CD4-positive, alpha-beta memory T cell (primary cell): ENCODE data around the gene PTPRM. TPM values are rescaled to one million over a fixed set of nuclear protein-coding genes. Genes with fewer than 3 reads are reported as not detected.

Source experiments
- CTCF ChIA-PET: fragments of 350-600 bp; sonication (Branson Sonifier 250); formaldehyde crosslinking; loops from one replicate; lab custom pipeline; 2021; ENCODE audit warnings: inconsistent platforms; ENCODE audit not compliant: partially characterized antibody; lab: Charles Lee
- POLR2A ChIA-PET: fragments of 350-600 bp; sonication (Branson Sonifier 250); formaldehyde crosslinking; loops from one replicate; lab custom pipeline; 2021; ENCODE audit not compliant: partially characterized antibody; lab: Charles Lee
- DNase-seq, 5 donors: peaks; one replicate each; pipeline versions ENCODE4 v3.0.0 to v3.0.0-alpha.2; 2020 to 2022; ENCODE audit warnings: mixed read lengths in 1 of 5
- H3K27ac ChIP-seq: one replicate; pipeline ENCODE4 v1.7.0; 2013; ENCODE audit warnings: low read depth, low read length
- H3K27me3 ChIP-seq: 2 replicates; pipeline ENCODE4 v1.7.0; 2013; ENCODE audit warnings: mild to moderate bottlenecking, low read length, moderate library complexity; ENCODE audit not compliant: insufficient read depth
- H3K36me3 ChIP-seq: 2 replicates; pipeline ENCODE4 v1.7.0; 2013; ENCODE audit warnings: mild to moderate bottlenecking, low read length, moderate library complexity; ENCODE audit not compliant: insufficient read depth
- H3K4me1 ChIP-seq: 2 replicates; pipeline ENCODE4 v1.7.0; 2013; ENCODE audit warnings: mild to moderate bottlenecking, low read length, moderate library complexity; ENCODE audit not compliant: insufficient read depth
- H3K4me3 ChIP-seq, 2 donors: one replicate each; pipeline ENCODE4 v1.7.0; 2013; ENCODE audit warnings: low read length in 2 of 2, mild to moderate bottlenecking in 1 of 2
- H3K9me3 ChIP-seq, 2 donors: one replicate each; pipeline ENCODE4 v1.7.0; 2013; ENCODE audit warnings: low read length in 2 of 2, control low read depth in 1 of 2; ENCODE audit not compliant: control insufficient read depth in 1 of 2
- H3K27ac Mint-ChIP-seq, 7 donors: one replicate each; pipeline ENCODE4 v1.8.0; 2020 to 2021; ENCODE audit warnings: mixed read lengths in 7 of 7, mild to moderate bottlenecking in 6 of 7, inconsistent platforms in 3 of 7, moderate library complexity in 3 of 7
- H3K27me3 Mint-ChIP-seq, 2 donors: one replicate each; pipeline ENCODE4 v1.8.0; 2020 to 2021; ENCODE audit warnings: mixed read lengths in 2 of 2
- H3K36me3 Mint-ChIP-seq, 2 donors: one replicate each; pipeline ENCODE4 v1.8.0; 2020 to 2021; ENCODE audit warnings: mixed read lengths in 2 of 2, inconsistent platforms in 1 of 2, mild to moderate bottlenecking in 1 of 2
- H3K4me1 Mint-ChIP-seq, 4 donors: one replicate each; pipeline ENCODE4 v1.8.0; 2020 to 2021; ENCODE audit warnings: mixed read lengths in 4 of 4, mild to moderate bottlenecking in 1 of 4
- H3K4me3 Mint-ChIP-seq, 8 donors: one replicate each; pipeline ENCODE4 v1.8.0; 2020 to 2021; ENCODE audit warnings: mixed read lengths in 8 of 8, mild to moderate bottlenecking in 7 of 8, moderate library complexity in 6 of 8, inconsistent platforms in 3 of 8
- H3K9me3 Mint-ChIP-seq, 8 donors: one replicate each; pipeline ENCODE4 v1.8.0; 2020 to 2021; ENCODE audit warnings: mixed read lengths in 8 of 8, mild to moderate bottlenecking in 5 of 8, inconsistent platforms in 3 of 8, moderate library complexity in 1 of 8
- intact Hi-C: fragments of 100-400 bp; cut with micrococcal nuclease; formaldehyde crosslinking; loops from one replicate; pipeline ENCODE4 v1.15.1; 2023
- polyA plus RNA-seq, 2 donors: library from polyadenylated mRNA; unstranded; fragments of 300-500 nt; fragmentation: Illumina TruSeq; gene quantifications; one replicate each; pipeline ENCODE4 v1.2.3, GENCODE V29; 2021
- total RNA-seq, 2 experiments: library from RNA; stranded (reverse); gene quantifications; one replicate each; pipeline ENCODE4 v1.2.3, GENCODE V29; 2021

The PTPRM gene
- total and polyA plus RNA-seq, 4 experiments from 2014 or later: 6.7 to 20.1 (median 12.9) TPM

DNA sequence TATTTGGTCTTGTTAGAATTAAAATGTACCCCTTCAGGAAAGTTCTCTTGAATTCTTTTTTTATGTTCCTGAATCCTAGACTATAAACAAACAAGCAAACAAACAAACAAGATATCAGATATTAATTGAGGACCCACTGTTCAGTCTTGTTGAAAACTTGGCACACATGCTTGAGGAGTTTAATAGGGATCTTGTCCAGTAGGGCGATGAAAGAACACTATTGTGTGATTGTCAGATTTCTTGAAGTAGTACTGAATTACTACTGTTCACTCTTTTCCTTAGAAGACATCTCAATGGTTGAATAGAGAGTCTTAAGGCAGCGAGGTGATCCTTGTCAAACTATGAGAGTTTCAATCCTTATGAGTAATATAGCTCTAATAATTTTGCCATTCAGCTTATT lies 130.2 kb downstream of the PTPRM start:
- CTCF ChIA-PET: no interaction called here
- Mint-ChIP-seq H3K36me3 (no peaks in the 10 kb centered on the region), H3K9me3 (peaks cover 0 to 10% (median 4%) of the 10 kb centered on the region in 8 donors), H3K27ac (no peak overlapping the region), H3K4me1 (no peaks in the 10 kb centered on the region), H3K27me3 (no peaks in the 10 kb centered on the region), H3K4me3 (no peak overlapping the region)
- H3K27ac ChIP-seq: no peak overlapping the region
- no peak overlapping the region for H3K4me3 ChIP-seq
- intact Hi-C loops: no loop called here
- no peaks in the 10 kb centered on the region for H3K4me1 ChIP-seq
- DNase-seq: no peak
- no peaks in the 10 kb centered on the region for H3K9me3 ChIP-seq
- H3K36me3 ChIP-seq: no peaks in the 10 kb centered on the region
- no peaks in the 10 kb centered on the region for H3K27me3 ChIP-seq
- POLR2A ChIA-PET: no interaction called here

DNA sequence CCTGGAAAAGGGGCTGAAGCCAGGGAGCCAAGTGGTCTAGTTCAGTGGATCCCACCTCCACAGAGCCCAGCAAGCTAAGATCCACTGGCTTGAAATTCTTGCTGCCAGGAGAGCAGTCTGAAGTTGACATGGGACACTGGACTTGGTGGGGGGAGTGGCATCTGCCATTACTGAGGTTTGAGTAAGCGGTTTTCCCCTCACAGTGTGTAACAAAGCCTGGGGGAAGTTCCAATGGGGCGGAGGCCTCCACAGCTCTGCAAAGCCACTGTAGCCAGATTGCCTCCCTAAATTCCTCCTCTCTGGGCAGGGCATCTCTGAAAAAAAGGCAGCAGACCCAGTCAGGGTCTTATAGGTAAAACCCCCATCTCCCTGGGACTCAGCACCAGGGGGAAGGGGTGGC lies 144.4 kb downstream of the PTPRM start:
- intact Hi-C loops: no loop called here
- Mint-ChIP-seq H3K4me1 (no peaks in the 10 kb centered on the region), H3K27me3 (no peaks in the 10 kb centered on the region), H3K36me3 (no peaks in the 10 kb centered on the region), H3K4me3 (no peak overlapping the region), H3K27ac (no peak overlapping the region), H3K9me3 (peaks cover 3 to 21% (median 10%) of the 10 kb centered on the region in 8 donors)
- no peak for DNase-seq
- Histone ChIP-seq H3K4me1 (no peaks in the 10 kb centered on the region), H3K36me3 (no peaks in the 10 kb centered on the region), H3K9me3 (no peaks in the 10 kb centered on the region), H3K27me3 (no peaks in the 10 kb centered on the region), H3K27ac (no peak overlapping the region), H3K4me3 (no peak overlapping the region)
- CTCF ChIA-PET: no interaction called here
- POLR2A ChIA-PET: no interaction called here

DNA sequence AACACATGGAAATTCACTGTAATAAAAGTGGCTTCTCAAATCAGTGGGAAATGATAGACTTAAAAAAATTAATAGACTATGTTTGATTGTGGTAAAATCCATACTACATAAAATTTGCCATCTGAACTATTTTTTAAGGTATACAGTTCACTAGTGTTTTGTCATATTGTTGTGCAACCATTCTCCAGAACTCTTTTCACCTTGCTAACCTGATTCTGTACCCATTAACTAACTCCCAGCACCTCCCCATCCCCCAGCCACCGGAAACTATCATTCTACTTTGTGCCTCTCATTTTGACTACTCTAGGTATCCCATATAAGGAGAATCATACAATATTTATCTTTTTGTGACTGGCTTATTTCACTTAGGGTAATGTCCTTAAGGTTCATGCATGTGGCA lies 153.3 kb downstream of the PTPRM start:
- H3K27ac ChIP-seq: no peak overlapping the region
- CTCF ChIA-PET: no interaction called here
- H3K36me3 Mint-ChIP-seq: no peaks in the 10 kb centered on the region
- no peak for DNase-seq
- no peaks in the 10 kb centered on the region for H3K4me1 Mint-ChIP-seq
- peaks cover 0 to 10% (median 3%) of the 10 kb centered on the region in 8 donors for H3K9me3 Mint-ChIP-seq
- POLR2A ChIA-PET: no interaction called here
- intact Hi-C loops: no loop called here
- H3K27me3 ChIP-seq: no peaks in the 10 kb centered on the region
- H3K27me3 Mint-ChIP-seq: no peaks in the 10 kb centered on the region
- no peak overlapping the region for H3K27ac Mint-ChIP-seq
- H3K9me3 ChIP-seq: no peaks in the 10 kb centered on the region
- no peaks in the 10 kb centered on the region for H3K36me3 ChIP-seq
- H3K4me3 Mint-ChIP-seq: no peak overlapping the region
- no peaks in the 10 kb centered on the region for H3K4me1 ChIP-seq
- H3K4me3 ChIP-seq: no peak overlapping the region

DNA sequence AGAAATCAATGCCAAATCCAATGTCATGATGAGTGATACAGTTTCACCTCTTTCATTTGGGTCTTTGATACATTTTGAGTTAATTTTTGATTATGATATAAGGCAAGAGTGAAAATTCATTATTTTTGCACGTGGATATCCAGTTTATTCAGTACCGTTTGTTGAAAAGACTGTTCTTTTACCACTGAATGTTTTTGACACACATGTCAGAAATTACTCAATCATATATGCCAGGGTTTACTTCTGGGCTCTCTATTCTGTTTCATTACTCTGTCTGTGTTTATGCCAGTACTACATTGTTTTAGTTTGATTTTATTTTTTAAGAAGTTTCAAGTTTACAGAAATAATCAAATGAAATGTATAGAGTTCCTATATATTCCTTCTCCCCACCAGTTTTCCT lies 154.4 kb downstream of the PTPRM start:
- POLR2A ChIA-PET: no interaction called here
- no peaks in the 10 kb centered on the region for H3K9me3 ChIP-seq
- H3K36me3 ChIP-seq: no peaks in the 10 kb centered on the region
- CTCF ChIA-PET: no interaction called here
- Mint-ChIP-seq H3K4me3 (no peak overlapping the region), H3K4me1 (no peaks in the 10 kb centered on the region), H3K27me3 (no peaks in the 10 kb centered on the region), H3K27ac (no peak overlapping the region), H3K9me3 (peaks cover 0 to 7% (median 2%) of the 10 kb centered on the region in 8 donors), H3K36me3 (no peaks in the 10 kb centered on the region)
- no peak overlapping the region for H3K4me3 ChIP-seq
- no peak for DNase-seq
- intact Hi-C loops: no loop called here
- H3K27ac ChIP-seq: no peak overlapping the region
- H3K4me1 ChIP-seq: no peaks in the 10 kb centered on the region
- no peaks in the 10 kb centered on the region for H3K27me3 ChIP-seq

DNA sequence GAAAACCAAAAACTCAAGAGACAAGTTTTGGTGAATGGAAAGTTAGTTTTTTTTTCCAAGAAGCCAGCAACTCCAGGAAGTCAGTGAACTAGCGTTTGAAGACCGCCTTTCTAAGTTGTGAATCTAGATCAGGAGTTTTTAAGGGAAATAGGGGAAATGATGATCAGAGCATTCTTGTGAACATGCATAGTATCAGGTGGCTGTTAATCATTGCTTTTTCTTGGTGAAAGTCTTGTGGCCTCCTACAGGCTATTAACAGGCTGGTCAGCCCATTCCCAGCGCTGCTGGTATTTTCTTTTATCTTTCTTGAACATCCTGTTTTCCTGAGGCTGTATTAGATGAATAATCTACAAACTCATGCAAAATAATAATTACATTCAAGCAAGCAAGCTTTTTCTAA lies 155.8 kb downstream of the PTPRM start:
- intact Hi-C loops: no loop called here

DNA sequence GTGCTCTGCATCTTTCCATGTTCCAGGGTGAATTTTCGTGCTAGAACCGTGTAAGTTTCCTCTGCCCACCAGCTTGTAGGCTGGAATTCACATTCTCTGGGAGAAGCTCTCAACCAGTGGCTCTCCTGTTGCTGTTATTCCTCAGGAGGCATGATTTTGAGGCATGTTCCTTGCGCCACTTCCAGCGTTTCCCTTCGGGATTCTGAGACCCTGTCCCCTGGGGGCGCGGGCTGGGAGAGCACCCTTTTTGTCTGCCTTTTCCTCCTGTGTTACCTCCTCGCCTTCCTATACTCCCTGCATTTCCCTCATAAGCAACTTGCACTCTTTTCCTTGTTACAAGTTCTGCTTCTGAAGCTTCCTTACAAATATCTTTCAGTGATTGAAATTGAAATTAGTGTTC lies 156.4 kb downstream of the PTPRM start:
- H3K36me3 ChIP-seq: no peaks in the 10 kb centered on the region
- Mint-ChIP-seq H3K27ac (no peak overlapping the region), H3K36me3 (no peaks in the 10 kb centered on the region), H3K4me1 (no peaks in the 10 kb centered on the region), H3K27me3 (no peaks in the 10 kb centered on the region), H3K9me3 (peaks cover 0 to 4% (median under 1%) of the 10 kb centered on the region in 8 donors), H3K4me3 (no peak overlapping the region)
- H3K27ac ChIP-seq: no peak overlapping the region
- H3K9me3 ChIP-seq: no peaks in the 10 kb centered on the region
- no peak for DNase-seq
- intact Hi-C loops: no loop called here
- ChIA-PET CTCF (no interaction called here), POLR2A (no interaction called here)
- no peaks in the 10 kb centered on the region for H3K27me3 ChIP-seq
- no peak overlapping the region for H3K4me3 ChIP-seq
- no peaks in the 10 kb centered on the region for H3K4me1 ChIP-seq

More for the DNA sequence above, 155.8 kb downstream of the PTPRM start:
- H3K27me3 ChIP-seq: no peaks in the 10 kb centered on the region
- POLR2A ChIA-PET: no interaction called here
- no peak overlapping the region for H3K4me3 Mint-ChIP-seq
- H3K4me1 ChIP-seq: no peaks in the 10 kb centered on the region
- no peak for DNase-seq
- peaks cover 0 to 6% (median 2%) of the 10 kb centered on the region in 8 donors for H3K9me3 Mint-ChIP-seq
- H3K27ac Mint-ChIP-seq: no peak overlapping the region
- no peaks in the 10 kb centered on the region for H3K27me3 Mint-ChIP-seq
- CTCF ChIA-PET: no interaction called here
- H3K36me3 Mint-ChIP-seq: no peaks in the 10 kb centered on the region
- H3K36me3 ChIP-seq: no peaks in the 10 kb centered on the region
- H3K4me1 Mint-ChIP-seq: no peaks in the 10 kb centered on the region
- no peak overlapping the region for H3K27ac ChIP-seq
- no peak overlapping the region for H3K4me3 ChIP-seq
- no peaks in the 10 kb centered on the region for H3K9me3 ChIP-seq

DNA sequence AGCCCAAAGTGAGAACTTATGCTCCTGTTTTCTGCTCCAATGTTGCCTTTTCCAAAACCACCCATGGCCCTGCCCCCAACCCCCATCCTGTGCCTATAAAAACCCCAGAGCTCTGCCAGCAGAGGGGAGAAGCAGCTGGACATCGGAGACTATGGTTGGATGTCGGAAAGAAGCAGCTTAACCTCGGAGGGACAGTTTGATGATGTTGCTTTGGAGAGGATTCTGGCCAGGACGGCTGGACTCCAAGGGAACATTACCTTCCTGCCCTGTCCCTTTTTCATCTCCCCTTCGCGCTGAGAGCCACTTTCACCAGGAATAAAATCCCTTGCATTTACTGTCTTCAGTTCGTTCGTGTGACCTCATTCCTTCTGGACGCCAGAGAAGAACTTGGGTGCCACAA lies 158.4 kb downstream of the PTPRM start:
- DNase-seq: no peak
- Mint-ChIP-seq H3K27ac (no peak overlapping the region), H3K9me3 (peaks cover 0 to 2% (median 0%) of the 10 kb centered on the region in 8 donors), H3K27me3 (no peaks in the 10 kb centered on the region), H3K36me3 (no peaks in the 10 kb centered on the region), H3K4me3 (no peak overlapping the region), H3K4me1 (no peaks in the 10 kb centered on the region)
- Histone ChIP-seq H3K4me3 (no peak overlapping the region), H3K27me3 (no peaks in the 10 kb centered on the region), H3K9me3 (no peaks in the 10 kb centered on the region), H3K27ac (no peak overlapping the region), H3K36me3 (no peaks in the 10 kb centered on the region), H3K4me1 (no peaks in the 10 kb centered on the region)
- CTCF ChIA-PET: no interaction called here
- intact Hi-C loops: no loop called here
- POLR2A ChIA-PET: no interaction called here

DNA sequence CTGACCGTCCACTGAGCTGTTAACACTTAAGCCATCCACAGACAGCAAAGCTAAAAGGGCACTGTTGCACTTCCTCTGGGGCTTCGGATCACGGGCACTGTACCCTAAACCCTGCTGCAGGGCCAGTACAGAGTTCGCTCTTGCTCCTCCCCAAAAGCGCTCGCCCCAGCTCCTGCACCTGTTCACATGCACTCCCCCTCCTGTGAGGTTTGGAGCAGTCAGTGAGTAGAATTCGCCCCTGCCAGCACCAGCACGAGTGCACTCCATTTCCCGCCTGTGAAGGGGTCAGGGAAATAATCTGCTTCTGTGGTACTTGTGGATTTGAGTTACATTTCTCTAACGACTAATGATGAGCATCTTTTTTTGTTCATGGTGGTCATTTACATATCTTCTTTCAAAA lies 158.8 kb downstream of the PTPRM start:
- H3K27ac ChIP-seq: no peak overlapping the region
- no peaks in the 10 kb centered on the region for H3K27me3 ChIP-seq
- Mint-ChIP-seq H3K4me3 (no peak overlapping the region), H3K4me1 (no peaks in the 10 kb centered on the region), H3K36me3 (no peaks in the 10 kb centered on the region), H3K9me3 (peaks cover 0 to 2% (median 0%) of the 10 kb centered on the region in 8 donors), H3K27ac (peak overlapping the region in 1 of 7 donors; percentile 47), H3K27me3 (no peaks in the 10 kb centered on the region)
- intact Hi-C loops: no loop called here
- H3K36me3 ChIP-seq: no peaks in the 10 kb centered on the region
- no peak overlapping the region for H3K4me3 ChIP-seq
- CTCF ChIA-PET: no interaction called here
- no peak for DNase-seq
- POLR2A ChIA-PET: no interaction called here
- H3K9me3 ChIP-seq: no peaks in the 10 kb centered on the region
- H3K4me1 ChIP-seq: no peaks in the 10 kb centered on the region
